HG03342 (cell line): ENCODE data around the gene ATXN10.
"Not testable (repeated sequence)": the region's sequence is repeated elsewhere in the genome, so short reads cannot be mapped to it uniquely, and the experiment has no call there.

Experiments used
- ATAC-seq: cut with Tn5 transposase; IDR thresholded peaks from one replicate; pipeline ENCODE4 v1.9.1; 2021; ENCODE audit warnings: mild to moderate bottlenecking, moderate library complexity; ENCODE audit not compliant: unreplicated experiment

The ATXN10 gene

DNA sequence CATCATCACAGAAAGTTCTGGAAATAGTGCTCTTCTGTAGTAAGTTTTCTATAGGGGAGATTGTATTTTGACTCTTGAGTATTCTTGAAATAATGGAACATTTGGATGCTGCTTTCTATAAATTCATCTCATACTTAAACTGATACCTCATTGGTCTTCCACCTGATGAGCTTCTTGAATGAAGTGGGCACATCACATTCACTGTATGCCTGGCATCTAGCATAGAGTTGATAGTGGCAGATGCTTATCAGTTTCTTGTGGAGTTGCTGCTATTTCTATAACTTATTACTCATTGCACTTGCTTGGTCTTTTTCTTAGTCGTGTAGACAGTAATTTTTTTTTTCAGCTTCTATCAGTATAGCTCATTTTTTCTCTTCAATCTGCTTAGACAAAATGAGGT is 5.4 kb downstream of the ATXN10 start:
- no peak for ATAC-seq

DNA sequence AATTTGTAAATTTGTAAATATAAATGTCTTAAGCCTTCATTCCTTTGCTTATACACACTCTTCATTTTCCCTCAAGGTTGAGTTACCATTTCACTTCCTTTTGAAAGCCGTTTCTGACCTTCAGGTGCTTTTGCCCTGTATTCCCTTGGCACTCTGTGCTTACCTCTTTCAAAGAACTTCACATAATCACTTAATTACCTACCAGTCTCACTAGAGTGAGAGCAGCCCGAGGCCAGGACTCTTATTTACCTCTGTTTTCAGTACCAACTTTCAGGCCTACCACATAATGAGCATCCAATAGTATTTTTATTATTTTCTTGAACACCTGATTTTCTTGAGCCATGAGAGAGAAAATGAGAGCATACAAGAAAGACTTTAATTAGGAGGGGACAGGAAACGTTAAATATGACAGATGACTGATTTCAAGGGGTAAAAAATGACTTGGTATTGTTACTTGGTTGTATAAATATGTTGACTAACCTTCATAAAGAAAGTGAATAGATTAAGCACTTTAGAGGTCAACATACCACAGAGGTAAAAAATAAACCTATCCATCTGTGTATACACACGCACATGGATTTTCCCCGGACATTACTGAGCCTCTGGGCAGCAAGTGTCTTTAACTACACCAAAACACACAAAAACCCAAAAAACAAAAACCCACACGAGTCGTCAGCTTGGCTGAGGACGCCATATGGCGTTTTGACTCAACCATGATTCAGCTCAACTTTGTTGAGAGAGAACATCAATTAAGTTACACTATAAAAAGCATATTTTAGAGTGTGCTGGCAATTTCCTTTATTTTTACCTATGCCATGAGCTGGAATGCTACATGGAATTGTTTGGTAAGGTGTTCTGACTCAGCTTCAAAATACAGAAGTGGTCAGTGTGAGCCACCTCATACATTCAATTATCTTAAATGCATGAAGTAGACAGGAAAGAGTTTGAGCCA is 7.6 kb downstream of the ATXN10 start:
- no peak for ATAC-seq

DNA sequence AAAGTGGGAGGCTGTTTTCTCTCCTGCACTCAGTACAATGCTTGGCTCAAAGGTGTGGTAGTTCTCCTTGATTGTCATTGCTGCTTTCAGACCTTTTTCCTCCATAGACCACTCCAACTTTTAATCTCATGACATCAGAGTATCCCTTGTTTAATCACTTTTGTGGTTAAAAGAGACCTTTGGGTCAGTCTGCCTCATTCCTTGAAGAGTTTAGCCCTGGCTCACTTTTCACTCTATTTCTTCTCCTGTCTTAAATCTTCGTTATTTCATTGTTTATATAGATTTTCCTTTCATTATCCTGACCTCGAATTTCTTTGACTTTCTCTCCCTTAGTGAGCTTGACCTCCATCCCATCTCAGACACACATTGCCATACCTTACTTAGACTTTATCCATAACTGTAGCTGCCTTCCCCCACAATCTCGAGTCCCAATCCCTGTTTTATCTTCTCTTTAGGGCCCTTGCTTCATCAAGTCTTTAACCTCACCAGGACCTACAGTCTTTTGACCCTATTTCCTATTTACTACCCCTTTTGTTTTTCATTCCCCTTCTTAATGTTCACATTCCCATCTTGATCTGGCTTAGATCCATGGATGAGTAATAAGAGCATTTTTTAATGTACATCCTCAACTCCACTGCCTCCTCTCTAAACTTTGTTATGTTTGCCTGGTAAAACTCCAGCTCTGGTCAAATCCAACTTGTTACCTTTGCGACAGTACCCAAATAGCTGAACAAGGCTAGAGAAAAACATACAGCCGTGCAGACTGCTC is 9.5 kb downstream of the ATXN10 start:
- no peak for ATAC-seq

DNA sequence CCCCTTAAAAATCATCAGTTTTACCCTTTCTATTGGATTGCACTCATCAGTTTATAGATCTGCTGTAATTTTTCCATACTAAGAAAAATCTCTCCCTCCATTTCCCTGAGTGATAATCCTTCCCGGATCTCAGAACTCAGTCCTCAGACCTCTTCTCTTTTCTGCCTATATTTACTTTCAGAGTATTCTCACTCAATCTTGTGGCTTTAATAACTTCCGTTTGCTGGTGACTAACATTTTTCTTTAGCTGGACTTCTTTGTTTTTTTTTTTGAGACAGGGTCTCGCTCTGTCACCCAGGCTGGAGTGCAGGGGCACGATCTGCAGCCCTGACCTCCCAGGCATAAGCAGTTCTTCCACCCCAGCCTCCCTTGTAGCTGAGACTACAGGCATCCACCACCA is 10.4 kb downstream of the ATXN10 start:
- no peak for ATAC-seq

DNA sequence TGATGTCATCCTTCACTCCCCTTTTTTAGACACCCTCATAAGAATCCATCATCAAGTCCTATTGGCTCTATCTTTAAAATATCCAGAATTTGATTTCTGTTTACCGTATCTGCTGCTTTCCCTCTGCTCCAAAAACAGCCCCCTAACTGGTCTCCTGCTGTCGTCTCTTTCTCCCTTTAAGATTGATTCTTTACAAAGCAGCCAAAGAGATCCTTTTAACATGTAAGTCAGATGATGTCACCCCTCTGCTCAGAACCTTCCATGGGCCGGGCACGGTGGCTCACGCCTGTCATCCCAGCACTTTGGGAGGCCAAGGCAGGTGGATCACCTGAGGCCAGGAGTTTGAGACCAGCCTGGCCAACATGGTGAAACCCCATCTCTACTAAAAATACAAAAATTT is 11.1 kb downstream of the ATXN10 start:
- ATAC-seq = not testable (repeated sequence)

DNA sequence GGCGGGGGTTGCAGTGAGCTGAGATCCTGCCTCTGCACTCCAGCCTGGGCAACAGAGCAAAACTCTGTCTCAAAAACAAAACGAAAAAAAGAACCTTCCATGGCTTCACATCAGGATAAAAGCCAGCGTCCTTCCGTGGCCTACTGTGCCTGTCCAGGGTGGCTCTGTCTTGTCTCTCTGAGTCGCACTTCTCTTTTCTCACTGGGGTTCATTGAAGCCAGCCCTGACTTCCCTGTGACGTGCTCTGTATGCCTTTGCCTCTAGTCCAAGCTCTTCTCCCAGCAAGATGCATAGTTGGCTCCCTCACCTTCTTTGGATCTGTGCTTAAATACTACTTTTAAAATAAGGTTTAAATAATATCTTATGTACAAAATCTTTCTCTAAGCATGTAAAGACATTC is 11.6 kb downstream of the ATXN10 start:
- ATAC-seq = no peak

DNA sequence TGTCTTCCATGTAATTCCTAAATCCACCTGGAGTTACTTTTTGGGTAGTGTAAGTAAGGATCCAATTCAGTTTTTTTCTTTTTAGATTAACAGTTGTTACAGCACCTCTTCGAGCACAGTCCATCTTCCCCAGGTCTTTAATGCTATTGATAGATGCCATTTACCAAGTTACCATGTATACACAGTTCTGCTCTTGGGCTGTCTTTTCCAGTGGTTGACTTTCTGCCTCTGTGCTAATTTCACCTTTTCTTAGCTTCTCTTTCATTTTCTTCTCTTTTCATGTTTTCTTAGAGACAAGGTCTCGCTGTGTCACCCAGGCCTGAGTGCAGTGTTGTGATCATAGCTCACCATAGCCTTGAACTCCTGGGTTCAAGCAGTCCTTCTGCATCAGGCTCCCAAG is 12.0 kb downstream of the ATXN10 start:
- no peak for ATAC-seq

DNA sequence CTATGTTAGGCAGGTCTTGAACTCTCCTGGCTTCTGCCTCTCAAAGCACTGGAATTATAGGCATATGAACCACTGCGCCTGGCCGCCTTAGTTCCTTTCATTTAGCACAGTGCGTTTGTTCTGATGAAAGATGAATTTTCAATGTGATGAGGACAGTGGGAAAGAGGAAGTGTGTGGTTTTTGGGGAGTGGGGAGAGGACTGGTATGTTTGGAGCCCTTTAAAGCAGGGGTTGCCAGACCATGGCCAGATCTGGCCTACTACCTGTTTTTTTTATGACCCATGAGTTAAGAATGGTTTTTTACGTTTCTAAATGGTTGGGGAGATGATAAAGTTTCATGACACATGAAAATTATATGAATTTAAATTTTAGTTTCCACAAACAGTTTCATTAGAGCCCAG is 12.5 kb downstream of the ATXN10 start:
- ATAC-seq = no peak

DNA sequence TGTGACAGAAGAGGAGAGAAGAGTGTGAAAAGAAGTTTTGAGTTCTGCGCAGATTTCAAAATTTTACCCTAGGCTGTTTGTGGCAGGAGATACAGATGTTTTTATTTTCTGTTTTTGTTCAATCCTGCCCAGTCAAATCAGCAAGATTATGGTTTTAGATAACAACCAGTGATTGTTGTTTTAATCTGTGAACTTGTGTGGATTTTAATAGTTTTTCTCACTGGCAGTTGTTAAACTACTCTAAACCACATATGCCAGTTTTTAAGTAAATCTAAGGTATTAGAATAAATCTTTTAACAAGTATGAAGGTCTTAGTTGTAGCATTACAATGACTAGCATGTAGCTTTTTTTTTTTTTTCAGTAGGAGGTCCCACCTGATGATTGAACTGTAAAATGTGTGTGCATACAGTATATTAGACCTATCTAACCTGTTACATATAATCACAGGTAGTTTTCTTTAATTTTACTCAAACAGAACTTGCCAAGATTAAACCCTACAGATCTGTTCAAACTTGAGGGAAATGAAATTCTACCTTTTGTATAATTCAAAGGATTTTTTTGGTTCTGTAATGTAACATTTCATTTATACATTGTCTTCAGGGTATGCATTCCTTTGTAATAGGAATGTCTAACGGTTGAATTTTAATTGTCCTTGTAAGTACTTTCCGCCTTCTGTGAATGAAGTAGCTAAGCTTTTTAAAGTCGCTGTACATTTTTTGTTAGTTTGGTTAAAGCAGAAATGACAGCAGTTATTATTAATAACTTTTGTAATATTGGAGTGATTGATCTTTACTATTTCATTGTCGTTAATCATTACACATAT is 13.3 kb downstream of the ATXN10 start:
- ATAC-seq = no peak

DNA sequence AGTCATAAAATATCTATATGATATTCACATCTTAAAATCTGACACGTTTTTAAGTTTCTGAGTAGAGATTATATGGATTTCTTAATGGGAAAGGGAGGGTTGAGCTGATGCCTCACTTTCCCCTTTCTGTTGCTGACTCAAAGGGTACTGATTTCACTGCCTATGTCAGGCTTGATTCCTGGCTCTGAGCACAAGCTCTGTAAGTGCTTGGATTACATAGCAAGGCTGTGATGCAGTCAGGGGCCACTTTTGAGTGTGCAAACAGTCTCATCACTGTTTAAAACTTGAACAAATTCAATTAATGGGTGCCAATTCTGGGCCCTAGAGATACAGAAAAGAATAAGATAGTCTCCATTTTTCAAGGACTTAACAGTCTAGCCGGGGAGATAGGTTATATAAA is 14.4 kb downstream of the ATXN10 start:
- ATAC-seq = no peak

DNA sequence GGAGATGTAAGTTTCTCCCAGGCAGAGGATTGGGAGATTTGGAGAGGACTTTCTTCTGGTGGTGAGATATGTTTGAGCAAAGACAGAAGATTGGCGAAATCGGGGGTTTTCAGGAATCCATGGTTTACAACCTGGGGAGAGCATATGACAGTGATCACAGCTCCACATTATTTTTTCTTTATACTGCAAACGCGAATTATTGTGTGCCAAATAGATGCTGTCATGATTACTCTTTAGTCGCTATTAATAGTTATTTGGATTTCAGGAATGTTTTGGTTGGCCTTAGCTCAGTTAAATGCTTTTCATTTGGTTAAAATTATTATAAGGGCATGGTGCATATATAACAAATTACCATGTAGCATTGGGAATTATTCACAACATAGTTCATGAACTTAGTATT is 15.2 kb downstream of the ATXN10 start:
- no peak for ATAC-seq

DNA sequence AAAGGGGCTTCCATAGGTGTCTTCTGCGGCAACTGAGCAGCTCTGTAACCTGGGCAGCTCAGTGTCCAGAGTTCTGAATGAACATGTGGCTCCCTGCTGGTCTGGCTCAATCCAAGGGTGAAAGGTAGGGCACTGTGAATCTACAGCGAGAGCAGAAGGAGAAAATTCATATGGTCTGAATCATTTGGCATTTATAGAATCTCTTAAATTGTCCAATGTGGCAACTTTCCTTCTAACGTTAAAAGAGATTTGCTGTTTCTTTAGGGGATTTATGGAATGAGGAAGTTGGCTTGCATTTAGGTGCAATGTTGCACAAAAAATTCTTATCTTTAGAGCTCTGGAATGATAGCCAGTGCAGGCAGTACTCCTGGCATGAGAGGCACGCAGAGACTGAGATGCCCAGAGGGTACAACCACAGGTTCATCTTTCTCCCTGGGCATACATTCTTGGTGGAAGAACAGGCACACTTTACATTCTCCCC is 17.0 kb downstream of the ATXN10 start:
- ATAC-seq = no peak

DNA sequence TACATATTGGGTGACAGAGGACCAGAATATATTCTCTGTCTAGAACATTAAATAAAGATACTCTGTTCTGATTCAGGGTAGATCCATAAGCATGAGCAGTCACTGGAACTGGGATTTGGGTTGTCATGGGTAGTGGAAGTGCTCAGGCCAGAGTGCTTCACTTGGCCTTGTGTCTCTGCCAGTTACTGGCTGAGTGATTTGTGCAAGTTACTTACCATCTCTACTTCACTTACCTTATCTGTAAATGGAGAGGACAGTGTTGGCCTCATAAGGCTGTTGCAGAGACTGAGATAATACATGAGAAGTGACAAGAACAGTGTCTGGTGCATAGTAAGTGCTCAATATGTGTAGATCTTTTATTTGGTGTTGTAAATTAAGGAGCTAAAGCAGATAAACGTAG is 17.6 kb downstream of the ATXN10 start:
- ATAC-seq = no peak

DNA sequence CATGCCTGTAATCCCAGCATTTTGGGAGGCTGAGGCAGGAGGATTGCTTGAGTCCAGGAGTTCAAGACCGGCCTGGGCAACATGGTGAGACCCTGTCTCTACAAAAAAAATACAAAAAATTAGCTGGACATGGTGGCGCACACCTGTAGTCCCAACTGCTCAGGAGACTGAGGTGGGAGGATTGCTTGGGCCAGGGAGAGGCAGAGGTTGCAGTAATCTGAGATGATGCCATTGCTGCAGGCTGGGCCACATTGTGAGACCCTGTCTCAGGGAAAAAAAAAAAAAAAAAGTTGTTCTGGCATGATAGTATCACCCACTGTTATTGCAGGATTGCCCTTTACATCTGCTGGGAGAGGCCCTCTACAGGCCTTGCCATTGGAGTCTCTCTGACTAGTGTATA is 18.4 kb downstream of the ATXN10 start:
- ATAC-seq = no peak

DNA sequence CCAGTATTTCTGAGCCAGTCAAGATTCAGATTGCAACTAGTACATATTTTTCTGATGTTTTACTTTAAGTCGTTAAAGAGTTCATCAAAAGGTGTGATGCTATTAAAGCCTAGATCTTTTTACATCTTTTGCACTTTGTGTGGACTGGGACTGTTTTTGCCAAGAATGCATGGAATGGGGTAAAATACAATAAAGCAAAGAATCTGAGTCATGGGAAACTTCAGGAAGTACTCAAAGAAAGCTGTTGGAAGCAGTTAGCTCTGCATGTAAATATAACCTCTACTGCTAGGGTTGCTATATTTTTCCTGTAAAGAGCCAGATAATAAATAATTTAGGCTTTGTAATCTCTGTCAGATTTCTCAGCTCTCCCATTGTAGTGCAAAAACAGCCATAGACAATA is 20.9 kb downstream of the ATXN10 start:
- no peak for ATAC-seq

DNA sequence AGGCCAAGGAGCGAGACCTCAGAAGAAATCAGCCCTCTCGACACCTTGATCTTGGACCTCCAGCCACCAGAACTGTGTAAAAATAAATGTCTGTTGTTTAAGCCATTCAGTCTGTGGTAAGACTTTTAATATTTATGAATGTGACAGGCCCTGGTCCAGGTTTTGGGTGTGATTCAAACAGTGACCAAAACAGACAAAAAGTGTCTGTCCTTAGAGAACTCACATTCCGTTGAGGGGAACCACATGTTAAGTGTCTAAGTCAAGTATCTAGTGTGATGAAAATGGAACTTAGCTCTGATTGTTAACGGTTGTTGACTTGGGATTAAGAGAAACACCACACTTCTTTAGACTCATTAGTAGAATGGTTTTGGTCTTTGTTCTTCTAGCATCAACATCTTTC is 22.2 kb downstream of the ATXN10 start:
- ATAC-seq = no peak

DNA sequence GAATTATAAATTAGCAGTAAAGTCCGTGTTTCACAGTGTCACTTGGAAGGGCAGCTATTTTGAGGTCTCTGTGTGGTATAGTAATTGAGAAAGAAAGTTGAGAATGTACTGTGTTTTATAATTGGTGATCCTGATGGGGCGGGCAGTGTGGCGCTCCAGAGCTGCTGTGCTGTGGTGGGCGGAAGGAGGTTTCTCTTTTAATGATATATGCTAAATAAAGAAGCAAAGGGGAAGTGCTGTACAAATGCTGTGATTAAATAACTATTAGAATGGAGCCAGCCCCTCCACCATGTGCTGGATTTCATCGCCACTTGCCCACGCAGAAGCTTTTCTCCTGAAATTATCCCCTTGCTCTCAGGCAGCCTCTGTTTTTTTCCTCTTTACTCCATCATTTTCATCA is 24.6 kb downstream of the ATXN10 start:
- no peak for ATAC-seq

DNA sequence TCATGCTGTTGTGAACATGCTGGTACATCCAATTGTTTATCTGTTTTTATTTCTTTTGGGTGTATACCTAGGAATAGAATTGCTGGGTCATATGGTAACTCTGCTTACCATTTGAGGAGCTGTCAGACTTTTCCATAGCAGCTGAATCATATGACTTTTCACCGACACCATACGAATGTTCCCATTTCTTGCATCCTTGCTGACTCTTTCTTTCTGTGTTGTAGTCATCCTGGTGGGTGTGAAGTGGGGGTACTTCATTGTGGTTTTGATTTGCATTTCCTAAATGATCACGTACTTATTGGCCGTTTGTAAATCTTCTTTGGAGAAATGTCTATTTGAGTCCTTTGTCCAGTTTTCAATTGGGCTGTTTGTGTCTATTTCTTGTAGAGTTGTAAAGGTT is 26.5 kb downstream of the ATXN10 start:
- ATAC-seq = no peak

DNA sequence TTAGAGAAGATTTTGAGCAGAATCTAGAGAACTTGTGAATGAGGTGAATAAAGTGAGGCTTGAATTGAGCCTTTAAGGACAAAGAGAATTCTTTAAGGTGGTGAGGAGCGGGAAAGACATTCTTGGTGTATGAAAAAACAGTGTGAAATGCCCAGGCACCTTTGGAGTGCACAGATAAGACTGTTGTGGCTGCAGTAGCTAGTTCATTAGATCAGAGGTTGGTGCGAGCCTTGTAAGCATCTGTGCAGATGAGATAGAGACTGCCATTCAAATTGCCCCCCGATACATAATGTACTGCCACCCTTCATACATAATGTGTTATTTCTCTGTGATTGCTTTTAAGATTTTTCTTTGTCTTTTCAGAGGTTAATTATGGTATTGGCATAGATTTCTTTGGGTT is 31.3 kb downstream of the ATXN10 start:
- no peak for ATAC-seq

DNA sequence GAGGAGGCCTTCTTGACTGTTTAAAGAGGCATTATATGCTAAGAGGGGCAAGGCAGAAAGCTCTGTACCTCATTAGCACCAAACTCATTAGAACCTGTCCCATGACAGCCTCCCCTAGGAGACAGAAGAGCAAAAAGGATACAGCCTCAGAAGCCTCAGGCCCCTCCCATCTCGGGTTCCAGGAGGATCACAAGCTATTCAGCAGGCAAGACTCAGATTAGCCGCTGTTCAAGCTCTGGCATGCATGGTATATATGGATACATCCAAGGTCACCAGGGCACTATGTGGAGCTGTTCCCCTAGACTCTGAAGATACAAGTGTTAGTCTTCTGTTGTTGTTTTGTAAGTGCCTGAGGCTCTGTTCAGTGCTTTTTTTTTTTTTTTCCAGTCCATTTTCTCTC is 32.1 kb downstream of the ATXN10 start:
- no peak for ATAC-seq

DNA sequence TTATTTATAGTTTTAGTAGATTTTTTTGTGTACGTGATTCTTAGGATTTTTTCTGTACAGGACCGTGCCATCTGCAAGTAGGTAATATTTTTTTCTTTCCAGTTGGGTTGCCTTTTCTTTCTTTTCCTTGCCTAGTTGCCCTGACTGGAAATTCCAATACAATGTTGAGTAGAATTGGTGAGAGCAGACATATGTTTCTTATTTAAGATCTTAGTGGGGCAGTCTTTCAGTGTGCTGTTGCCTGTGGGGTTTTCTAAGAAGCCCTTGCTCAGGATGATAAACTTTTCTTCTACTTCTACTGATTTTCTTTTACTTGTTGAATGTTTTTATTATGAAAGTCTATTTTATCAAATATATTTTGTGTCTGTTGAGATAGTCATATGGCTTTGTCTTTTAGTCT is 33.0 kb downstream of the ATXN10 start:
- ATAC-seq = no peak
